LNCAP (cell line): ENCODE data around the gene MGMT.

Experiments
- TF ChIP-seq, protein P1 (sequence below): fragments of 450-650 bp; IDR thresholded peaks from 2 replicates; pipeline ENCODE4 v1.5.1; 2017; ENCODE audit warnings: mild to moderate bottlenecking

The MGMT gene

GRCh38 chr10:129761197-129761972 is 294.3 kb downstream of the MGMT start:
- TF ChIP-seq, protein P1, sequence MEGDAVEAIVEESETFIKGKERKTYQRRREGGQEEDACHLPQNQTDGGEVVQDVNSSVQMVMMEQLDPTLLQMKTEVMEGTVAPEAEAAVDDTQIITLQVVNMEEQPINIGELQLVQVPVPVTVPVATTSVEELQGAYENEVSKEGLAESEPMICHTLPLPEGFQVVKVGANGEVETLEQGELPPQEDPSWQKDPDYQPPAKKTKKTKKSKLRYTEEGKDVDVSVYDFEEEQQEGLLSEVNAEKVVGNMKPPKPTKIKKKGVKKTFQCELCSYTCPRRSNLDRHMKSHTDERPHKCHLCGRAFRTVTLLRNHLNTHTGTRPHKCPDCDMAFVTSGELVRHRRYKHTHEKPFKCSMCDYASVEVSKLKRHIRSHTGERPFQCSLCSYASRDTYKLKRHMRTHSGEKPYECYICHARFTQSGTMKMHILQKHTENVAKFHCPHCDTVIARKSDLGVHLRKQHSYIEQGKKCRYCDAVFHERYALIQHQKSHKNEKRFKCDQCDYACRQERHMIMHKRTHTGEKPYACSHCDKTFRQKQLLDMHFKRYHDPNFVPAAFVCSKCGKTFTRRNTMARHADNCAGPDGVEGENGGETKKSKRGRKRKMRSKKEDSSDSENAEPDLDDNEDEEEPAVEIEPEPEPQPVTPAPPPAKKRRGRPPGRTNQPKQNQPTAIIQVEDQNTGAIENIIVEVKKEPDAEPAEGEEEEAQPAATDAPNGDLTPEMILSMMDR, result no peak

DNA sequence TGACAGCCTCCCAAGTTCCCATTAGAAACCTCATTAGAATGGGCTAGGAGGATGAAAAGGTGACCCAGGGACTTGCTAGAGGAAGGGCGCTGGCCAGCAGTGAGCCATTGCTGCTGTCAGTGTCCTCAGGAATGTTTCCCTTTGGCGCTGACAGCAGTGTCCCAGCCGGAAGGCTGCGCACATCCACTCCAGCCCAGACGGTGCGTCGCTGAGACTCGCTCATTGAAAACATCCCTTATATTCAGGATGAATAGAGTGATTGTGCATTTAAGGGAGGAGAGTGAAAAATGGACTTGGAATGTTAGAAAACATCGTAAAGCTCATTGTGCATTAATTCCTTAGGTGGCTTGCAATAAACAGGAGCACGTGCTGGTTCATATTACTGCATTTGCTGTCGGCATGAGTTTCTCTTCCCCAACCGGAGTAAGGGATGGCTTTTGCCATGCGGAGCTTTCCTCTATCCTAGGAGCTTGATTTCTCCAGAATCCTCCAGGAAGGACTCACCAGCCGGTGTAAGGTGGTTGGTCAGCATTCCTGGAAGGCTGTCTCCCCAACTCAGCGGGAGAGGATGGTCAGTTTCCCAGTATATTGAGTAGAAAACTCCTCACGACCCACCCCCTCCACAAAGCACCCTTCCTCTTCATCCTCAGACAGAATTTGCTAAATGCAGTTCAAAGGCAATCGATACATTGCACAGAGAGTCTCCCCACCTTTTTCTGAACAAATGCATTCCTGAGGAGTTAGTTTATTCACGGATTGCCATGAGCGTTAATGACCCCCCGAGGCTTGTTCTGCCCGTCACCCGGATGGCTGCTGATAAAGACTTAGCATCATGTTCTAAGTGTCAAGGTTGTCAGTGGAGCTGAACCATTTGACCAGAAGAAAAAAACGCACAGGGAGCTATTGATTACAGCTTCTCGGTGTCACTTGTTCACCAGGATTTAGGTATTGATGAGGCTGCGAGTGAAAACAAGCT is 295.2 kb downstream of the MGMT start:
- TF ChIP-seq, protein P1, result no peak

DNA sequence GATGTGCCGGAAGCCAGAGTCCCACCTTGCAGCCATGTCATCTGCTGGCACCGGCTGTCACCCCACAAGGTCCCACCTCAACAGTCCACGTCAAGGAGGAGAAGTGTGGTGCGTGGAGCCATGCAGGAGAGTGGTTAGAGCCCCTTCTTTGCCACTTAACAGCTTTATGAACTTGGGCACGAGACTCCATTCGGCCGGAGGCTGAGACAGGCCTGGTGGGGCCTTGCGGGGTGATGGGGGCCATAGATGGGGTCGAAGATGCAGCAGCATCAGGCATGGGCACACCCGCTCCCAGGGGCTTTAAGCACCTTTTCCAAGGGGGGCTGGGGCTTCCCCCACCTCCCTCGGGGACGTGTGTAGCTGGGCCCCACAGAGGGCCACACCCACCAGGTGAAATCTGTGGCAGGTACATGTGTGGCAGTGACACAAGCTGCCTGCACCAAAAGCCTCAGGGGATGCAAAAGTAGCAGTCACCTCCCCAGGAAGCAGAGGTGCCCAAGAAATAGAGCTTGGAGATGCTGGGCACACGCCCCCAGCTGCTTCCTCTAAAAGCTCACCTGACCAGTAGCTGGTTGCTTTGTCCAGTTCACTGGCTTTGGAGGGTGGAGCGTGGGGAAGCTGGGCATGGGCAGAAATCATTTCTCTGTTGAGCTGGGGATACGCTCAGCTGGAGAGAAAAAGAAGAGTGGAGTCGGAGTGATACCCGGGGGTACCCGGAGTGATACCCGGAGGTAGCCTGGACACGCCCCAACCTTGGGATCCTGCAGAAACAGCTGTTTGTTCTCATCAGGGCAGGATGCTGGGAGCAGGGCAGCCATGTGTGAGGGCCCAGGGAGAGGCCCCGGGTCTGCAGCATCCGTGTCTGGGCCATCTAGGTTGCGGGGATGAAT is 297.2 kb downstream of the MGMT start:
- TF ChIP-seq, protein P1, result no peak

DNA sequence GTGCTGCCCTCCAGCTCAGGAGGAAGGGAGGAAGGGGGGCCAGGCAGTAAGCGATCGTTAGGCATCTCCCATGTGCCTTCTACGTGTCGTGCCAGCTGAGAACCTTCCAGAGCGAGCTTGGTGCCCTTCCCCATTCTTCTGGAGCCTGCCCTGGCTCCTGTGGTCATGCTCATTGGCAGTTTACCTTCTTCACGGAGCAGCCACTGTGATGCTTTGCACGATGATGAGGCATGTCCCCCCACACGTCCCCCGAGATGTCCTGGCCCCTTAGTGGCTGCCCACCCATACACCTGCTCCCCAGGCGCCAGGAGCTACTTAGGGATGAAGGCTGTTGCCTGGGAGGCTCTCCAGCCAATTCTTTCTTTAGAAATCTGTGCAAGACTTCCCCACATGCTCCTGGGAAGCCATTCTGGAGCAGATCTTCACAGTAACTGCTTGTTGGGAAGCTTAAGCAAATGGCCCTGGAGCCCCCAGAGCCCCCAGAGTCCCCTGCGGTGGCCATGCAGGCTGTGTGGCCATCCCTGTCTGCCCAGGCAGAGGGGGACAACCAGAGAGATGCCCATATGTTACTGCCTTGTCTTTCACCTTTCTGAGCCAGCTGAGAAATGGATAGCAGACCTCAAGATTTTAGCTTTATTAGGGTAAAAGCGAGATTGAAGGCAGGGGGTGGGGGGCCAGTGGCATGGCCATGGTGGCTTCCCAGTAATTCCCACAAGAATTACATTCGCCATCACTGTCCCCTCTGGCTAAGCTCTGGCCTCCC is 298.0 kb downstream of the MGMT start:
- TF ChIP-seq, protein P1, result no peak

DNA sequence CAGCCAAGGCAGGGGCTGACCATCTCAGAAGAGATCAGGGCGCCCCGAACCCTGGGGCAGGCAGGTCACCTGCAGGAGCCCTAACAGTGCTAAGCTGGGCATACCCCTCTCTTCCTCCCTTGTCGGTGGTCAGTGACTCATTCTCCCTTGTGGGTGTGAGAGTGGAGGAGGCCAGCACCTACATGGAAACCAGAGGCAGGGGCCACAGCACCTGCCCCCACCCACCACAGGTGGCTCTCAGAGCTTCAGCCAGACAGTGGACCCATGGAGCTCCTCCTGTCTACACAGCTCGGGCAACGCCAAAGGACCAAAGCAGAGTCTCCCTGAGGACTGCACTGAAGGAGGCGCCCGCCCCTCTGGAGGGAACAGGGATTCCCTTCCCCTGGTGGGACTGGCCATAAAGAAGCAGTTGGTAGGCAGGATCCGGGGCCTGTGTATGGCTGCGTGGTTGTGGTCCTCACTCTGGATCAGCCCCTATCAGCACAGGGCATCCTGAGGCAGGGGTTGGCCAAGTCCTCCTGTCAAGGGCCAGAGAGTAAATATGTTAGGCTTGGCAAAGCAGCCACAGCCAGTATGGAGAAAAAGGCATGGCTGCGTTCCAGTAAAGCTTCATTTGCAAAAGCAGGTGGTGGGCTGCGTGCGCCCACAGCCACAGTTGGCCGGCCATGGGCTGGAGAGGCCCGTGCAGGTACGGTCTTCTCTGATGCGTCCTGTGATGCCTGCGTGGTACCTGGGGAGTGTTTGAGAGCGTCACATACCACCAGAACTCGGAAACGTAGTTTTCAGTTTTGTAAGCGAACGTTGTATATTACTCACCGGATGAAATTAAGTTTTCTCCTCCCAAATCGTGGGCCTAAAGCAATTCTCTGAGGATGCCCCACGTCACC is 298.9 kb downstream of the MGMT start:
- TF ChIP-seq, protein P1, result no peak

GRCh38 chr10:129766611-129767550 is 299.8 kb downstream of the MGMT start:
- TF ChIP-seq, protein P1, result no peak
